Transverse colon (tissue), 4 donors: ENCODE data around the gene FBXL19. TPM values are rescaled to one million over a fixed set of nuclear protein-coding genes. Genes with fewer than 3 reads are reported as not detected.

Experiments used
- DNase-seq: peaks from one replicate; pipeline ENCODE4 v3.0.0-alpha.2; 2019
- H3K27ac ChIP-seq, 4 donors: fragments of 200-600 bp; sonication (generic); 2 replicates each; pipeline ENCODE4 v1.5.1; 2016 to 2018; ENCODE audit warnings: inconsistent platforms in 4 of 4
- H3K27me3 ChIP-seq: fragments of 200-600 bp; sonication (generic); 2 replicates; pipeline ENCODE4 v1.5.1; 2017; ENCODE audit warnings: inconsistent platforms
- H3K36me3 ChIP-seq, 4 donors: fragments of 200-600 bp; sonication (generic); 2 replicates each; pipeline ENCODE4 v1.5.1; 2017 to 2019; ENCODE audit warnings: inconsistent platforms in 4 of 4
- H3K4me1 ChIP-seq, 4 donors: fragments of 200-600 bp; sonication (generic); 2 replicates each; pipeline ENCODE4 v1.5.1; 2017 to 2020; ENCODE audit warnings: inconsistent platforms in 4 of 4
- H3K4me3 ChIP-seq, 4 donors: fragments of 200-600 bp; sonication (generic); 1 replicate in 1 of 4; 2 replicates in 3 of 4; pipeline versions ENCODE4 v1.5.1 to v1.6.1; 2017 to 2019; ENCODE audit warnings: inconsistent platforms in 4 of 4
- H3K9me3 ChIP-seq, 2 donors: fragments of 200-600 bp; sonication (generic); 2 replicates each; pipeline ENCODE4 v1.5.1; 2017 to 2019; ENCODE audit warnings: inconsistent platforms in 2 of 2
- EP300 ChIP-seq: sonication (generic); formaldehyde crosslinking; IDR thresholded peaks from one replicate; pipeline ENCODE4 v1.6.1; 2017; ENCODE audit warnings: antibody characterized with exemption, low read depth
- POLR2A ChIP-seq: fragments of 450-650 bp; IDR thresholded peaks from one replicate; pipeline ENCODE4 v1.6.1; 2016; ENCODE audit warnings: antibody characterized with exemption, mild to moderate bottlenecking, moderate library complexity
- POLR2AphosphoS5 ChIP-seq, 3 donors: sonication (generic); formaldehyde crosslinking; IDR thresholded peaks; one replicate each; pipeline ENCODE4 v1.6.1; 2016; ENCODE audit warnings: antibody characterized with exemption in 3 of 3
- WGBS, 2 donors: methylation state at CpG; one replicate each; pipeline ENCODE4 v1.1.5; 2018; ENCODE audit warnings: low coverage in 1 of 2; 5-methylcytosine and 5-hydroxymethylcytosine counted together
- in situ Hi-C, 4 donors: fragments of 200-750 bp; cut with MboI; loops; one replicate each; pipeline versions ENCODE4 v1.15.0 to v1.15.1; 2017; ENCODE audit warnings: low sequenced_read_pairs in 3 of 4, low pct_ligation_motif_present in 1 of 4, low pct_unique_long_range_greater_than_20kb in 1 of 4
- intact Hi-C: fragments of 100-400 bp; cut with DNase I; formaldehyde crosslinking; loops from one replicate; pipeline ENCODE4 v1.15.1; 2023; ENCODE audit warnings: low total_unique reads
- total RNA-seq, 4 donors: library from RNA; depleted of rRNA; stranded (reverse); fragments of >200 nt; gene quantifications; one replicate each; pipeline ENCODE4 v1.1.0, GENCODE V29; 2016
- TF ChIP-seq, protein P1 (sequence below), 5 experiments: fragments of 200-600 bp in 3 of 5; fragments of 450-650 bp in 2 of 5; sonication (generic) in 3 of 5; IDR thresholded peaks; 1 replicate in 2 of 5; 2 replicates in 3 of 5; pipeline ENCODE4 v1.5.1; 2016 to 2017; ENCODE audit warnings: antibody characterized with exemption in 5 of 5, inconsistent platforms in 3 of 5, mild to moderate bottlenecking in 2 of 5, moderate library complexity in 1 of 5

The FBXL19 gene
- total RNA-seq, 4 donors from 2014 or later: 19.3 to 45.3 (median 20.3) TPM

DNA sequence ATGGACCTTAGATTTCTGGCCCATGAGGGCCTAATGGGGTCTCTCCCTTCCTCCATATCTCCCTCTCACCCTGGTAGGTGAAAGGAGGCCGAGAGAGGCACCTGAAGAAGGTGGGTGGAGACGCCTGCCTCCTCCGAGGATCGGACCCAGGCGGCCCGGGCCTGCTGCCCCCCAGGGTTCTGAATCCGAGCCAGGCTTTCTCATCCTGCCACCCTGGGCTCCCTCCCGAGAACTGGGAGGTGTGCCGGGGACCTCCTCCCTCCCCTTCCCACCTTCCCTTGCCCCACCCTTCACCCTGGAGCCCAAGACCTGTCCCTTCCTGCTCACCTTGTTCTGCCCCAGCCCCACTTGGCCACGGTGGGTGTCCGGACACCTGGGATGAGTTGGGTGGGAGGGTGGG, 5.0 kb downstream of the FBXL19 start:
- intact Hi-C loops: no loop called here
- Histone ChIP-seq H3K4me3 (no peak overlapping the region), H3K9me3 (no peaks in the 10 kb centered on the region), H3K27ac (no peak overlapping the region), H3K36me3 (peaks cover 0 to 10% (median 2%) of the 10 kb centered on the region in 4 donors), H3K27me3 (no peaks in the 10 kb centered on the region), H3K4me1 (peaks cover 6 to 23% (median 11%) of the 10 kb centered on the region in 4 donors)
- in situ Hi-C loops: no loop called here
- DNase-seq: no peak
- WGBS, 2 donors: 91% methylated on average over 11 of the region's 11 CpGs; no CpG with 5 or more reads in 1 of the 2 donors
- no peak for TF ChIP-seq POLR2AphosphoS5 (IDR thresholded peaks at IDR 0.05)

- Histone ChIP-seq H3K36me3 (peaks cover 0 to 10% (median 2%) of the 10 kb centered on the region in 4 donors), H3K4me3 (no peak overlapping the region), H3K27me3 (no peaks in the 10 kb centered on the region), H3K9me3 (no peaks in the 10 kb centered on the region), H3K27ac (no peak overlapping the region), H3K4me1 (peaks cover 6 to 19% (median 9%) of the 10 kb centered on the region in 4 donors)
- TF ChIP-seq POLR2AphosphoS5 (IDR thresholded peaks at IDR 0.05) (no peak), EP300 (no peak), POLR2A (no peak)
- TF ChIP-seq, protein P1, sequence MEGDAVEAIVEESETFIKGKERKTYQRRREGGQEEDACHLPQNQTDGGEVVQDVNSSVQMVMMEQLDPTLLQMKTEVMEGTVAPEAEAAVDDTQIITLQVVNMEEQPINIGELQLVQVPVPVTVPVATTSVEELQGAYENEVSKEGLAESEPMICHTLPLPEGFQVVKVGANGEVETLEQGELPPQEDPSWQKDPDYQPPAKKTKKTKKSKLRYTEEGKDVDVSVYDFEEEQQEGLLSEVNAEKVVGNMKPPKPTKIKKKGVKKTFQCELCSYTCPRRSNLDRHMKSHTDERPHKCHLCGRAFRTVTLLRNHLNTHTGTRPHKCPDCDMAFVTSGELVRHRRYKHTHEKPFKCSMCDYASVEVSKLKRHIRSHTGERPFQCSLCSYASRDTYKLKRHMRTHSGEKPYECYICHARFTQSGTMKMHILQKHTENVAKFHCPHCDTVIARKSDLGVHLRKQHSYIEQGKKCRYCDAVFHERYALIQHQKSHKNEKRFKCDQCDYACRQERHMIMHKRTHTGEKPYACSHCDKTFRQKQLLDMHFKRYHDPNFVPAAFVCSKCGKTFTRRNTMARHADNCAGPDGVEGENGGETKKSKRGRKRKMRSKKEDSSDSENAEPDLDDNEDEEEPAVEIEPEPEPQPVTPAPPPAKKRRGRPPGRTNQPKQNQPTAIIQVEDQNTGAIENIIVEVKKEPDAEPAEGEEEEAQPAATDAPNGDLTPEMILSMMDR (IDR thresholded peaks at IDR 0.05): no peak
- in situ Hi-C loops: no loop called here
- 67% methylated on average over 7 of the region's 7 CpGs; no CpG with 5 or more reads in 1 of the 2 donors for WGBS, 2 donors
- intact Hi-C loops: no loop called here
- no peak for DNase-seq
Observed at GRCh38 chr16:30929167-30929566, 5.8 kb downstream of the FBXL19 start.

- H3K27ac ChIP-seq: no peak overlapping the region
- TF ChIP-seq EP300: no peak
- no peak for TF ChIP-seq POLR2AphosphoS5 (IDR thresholded peaks at IDR 0.05)
- no peak for TF ChIP-seq POLR2A
- TF ChIP-seq, protein P1 (IDR thresholded peaks at IDR 0.05): no peak
- in situ Hi-C loops: no loop called here
- DNase-seq: no peak
- H3K4me1 ChIP-seq: peaks cover 0 to 9% (median under 1%) of the 10 kb centered on the region in 4 donors
- H3K4me3 ChIP-seq: no peak overlapping the region
- no peaks in the 10 kb centered on the region for H3K9me3 ChIP-seq
- no peaks in the 10 kb centered on the region for H3K27me3 ChIP-seq
- peaks cover 0 to 10% (median 2%) of the 10 kb centered on the region in 4 donors for H3K36me3 ChIP-seq
- intact Hi-C loops: no loop called here
- 93 to 100% methylated on average over 1 to 35 of the region's 35 CpGs for WGBS, 2 donors
Observed at GRCh38 chr16:30930160-30930571, 6.8 kb downstream of the FBXL19 start.

DNA sequence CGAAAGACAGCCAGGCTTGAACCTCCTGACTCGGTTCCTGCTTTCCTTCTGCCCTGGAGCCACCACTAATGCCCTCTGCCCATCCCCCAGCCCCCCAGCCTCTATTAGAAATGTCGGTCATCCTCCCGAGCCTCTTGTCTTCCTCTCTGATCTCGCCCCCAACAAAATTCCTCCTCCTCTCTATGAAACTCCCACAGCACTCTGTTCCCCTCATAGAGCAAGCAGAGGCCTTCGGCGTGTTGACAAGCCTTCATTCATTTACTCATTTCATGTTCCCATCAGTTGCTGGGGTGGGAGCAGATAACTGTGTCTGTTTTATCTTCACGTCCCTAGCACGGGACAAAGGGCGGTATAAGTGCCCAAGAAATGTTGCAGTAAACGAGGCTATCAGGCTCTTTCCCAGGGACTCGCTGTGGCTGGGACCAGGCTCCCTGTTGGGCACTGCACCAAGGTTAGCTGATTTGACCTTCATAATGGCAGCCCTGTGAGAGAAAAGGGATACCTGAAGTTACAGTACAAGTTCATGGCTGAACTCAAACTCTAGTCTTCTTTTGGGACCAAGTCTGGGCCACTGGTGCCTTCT, 7.8 kb downstream of the FBXL19 start:
- H3K36me3 ChIP-seq: peaks cover 0 to 10% (median 2%) of the 10 kb centered on the region in 4 donors
- H3K27me3 ChIP-seq: no peaks in the 10 kb centered on the region
- intact Hi-C loops (no loop called here), in situ Hi-C loops (no loop called here)
- WGBS, 2 donors: 80 to 83% methylated on average over 2 to 12 of the region's 12 CpGs
- H3K4me3 ChIP-seq: no peak overlapping the region
- no peak overlapping the region for H3K27ac ChIP-seq
- TF ChIP-seq, protein P1 (IDR thresholded peaks at IDR 0.05): no peak
- TF ChIP-seq EP300 (no peak), POLR2A (no peak), POLR2AphosphoS5 (IDR thresholded peaks at IDR 0.05) (no peak)
- no peaks in the 10 kb centered on the region for H3K4me1 ChIP-seq
- no peaks in the 10 kb centered on the region for H3K9me3 ChIP-seq
- no peak for DNase-seq
